ENCODE data around the gene TRIM49B.
"Not testable (repeated sequence)": the region's sequence is repeated elsewhere in the genome, so short reads cannot be mapped to it uniquely, and the experiment has no call there.

Gene TRIM49B

DNA sequence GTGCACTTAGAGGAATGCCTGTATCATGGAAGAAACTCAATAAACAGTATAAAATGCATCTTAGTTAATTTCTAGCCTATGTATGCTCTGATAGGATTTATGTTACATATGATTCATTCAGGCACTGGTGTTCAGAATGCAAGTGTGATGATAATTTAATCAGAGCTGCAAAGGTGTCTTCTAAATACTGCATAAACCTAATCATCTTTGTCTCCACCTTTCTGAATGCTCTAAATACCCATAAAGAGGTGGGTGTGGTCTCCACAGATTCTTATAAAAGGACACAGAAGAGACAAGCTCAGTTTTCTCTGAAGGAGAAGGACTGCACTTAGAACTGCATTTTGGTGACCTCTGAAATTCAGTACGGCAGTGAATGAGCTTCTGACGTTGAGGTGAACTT, at the start of gene TRIM49B:
Gene TRIM49B (plus strand): TSS at position 301 of the 400 bp plus-strand sequence. CDS start 2,777 bp downstream, outside the sequence.
- not testable (repeated sequence) for DNase-seq

DNA sequence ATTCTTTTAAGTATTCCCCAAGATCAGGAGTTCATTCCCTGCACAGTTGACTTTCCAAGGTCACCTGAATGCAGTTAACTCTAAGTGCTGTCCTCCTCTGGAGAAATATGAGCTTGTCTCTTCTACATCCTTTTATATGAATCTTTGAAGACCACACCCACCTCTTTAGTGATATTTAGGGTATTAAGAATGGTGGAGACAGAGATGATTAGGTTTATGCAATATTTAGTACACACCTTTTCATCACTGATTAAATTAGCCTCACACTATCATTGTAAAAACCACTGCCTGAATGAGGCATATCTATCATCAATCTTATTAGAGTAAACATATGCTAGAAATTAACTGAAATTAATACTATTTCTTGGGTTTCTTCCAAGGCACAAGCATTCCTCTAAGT, 44.8 kb upstream of the TRIM49B start, which contains the start of gene TRIM51G:
Gene TRIM51G (minus strand): TSS at position 101 of the 400 bp plus-strand sequence. CDS start 2,190 bp downstream, outside the sequence.
- DNase-seq, result not testable (repeated sequence)

GRCh38 chr11:49048229-49048628, 19.6 kb downstream of the TRIM49B start:
- DNase-seq, result not testable (repeated sequence)

GRCh38 chr11:49049821-49050220, 21.2 kb downstream of the TRIM49B start:
- not testable (repeated sequence) for DNase-seq

DNA sequence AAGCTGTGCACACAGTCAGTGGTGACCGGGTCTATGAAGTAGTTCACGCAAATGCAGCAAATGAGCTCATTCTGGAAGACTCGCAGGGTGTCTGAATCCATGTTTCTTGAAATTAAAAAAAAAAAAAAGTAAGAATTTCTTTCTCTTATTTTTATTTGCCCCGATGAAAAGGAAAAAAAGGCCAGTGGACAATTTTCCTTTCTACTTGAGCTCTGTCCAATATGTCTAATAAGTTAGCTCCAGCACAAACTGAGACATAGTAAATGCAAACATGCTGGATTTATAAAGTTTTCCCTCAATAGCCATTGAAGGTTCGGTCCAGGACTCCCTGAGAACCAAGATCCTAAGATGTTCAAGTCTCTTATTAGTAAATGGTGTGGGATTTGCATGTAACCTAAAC, 30.4 kb downstream of the TRIM49B start, which contains the start of gene TRIM64C:
Gene TRIM64C (minus strand): TSS at position 101 of the 400 bp plus-strand sequence. CDS start 0 bp downstream, at position 101.
- DNase-seq, result not testable (repeated sequence)

DNA sequence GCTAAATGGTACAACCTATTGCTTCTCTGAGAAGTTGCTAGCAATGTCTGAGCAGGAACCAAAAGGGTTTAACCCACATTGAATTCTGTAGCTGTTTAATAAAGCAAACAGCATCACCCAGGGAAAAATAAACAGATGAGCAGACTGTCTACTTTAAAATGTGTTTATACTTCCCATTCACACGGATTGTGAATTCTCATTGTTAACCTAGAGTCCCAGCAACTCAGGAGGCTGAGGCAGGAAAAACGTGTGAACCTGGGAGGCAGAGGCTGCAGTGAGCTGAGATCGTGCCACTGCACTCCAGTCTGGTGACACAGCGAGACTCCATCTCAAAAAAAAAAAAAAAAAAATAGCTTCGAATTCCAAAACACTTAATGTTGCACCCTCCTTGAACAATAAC, 41.3 kb downstream of the TRIM49B start:
- DNase-seq, result not testable (repeated sequence)
